GM19438 (cell line): ENCODE measurements around the gene SUFU.
A peak's percentile ranks its signal among the peaks of the same experiment; 100 is the strongest.

ENCODE experiments used
- ATAC-seq: cut with Tn5 transposase; IDR thresholded peaks from one replicate; pipeline ENCODE4 v1.9.1; 2021; ENCODE audit warnings: low read depth; ENCODE audit not compliant: unreplicated experiment

SUFU gene

GRCh38 chr10:102629661-102630614 lies 126.2 kb downstream of the SUFU start:
- ATAC-seq: no peak

DNA sequence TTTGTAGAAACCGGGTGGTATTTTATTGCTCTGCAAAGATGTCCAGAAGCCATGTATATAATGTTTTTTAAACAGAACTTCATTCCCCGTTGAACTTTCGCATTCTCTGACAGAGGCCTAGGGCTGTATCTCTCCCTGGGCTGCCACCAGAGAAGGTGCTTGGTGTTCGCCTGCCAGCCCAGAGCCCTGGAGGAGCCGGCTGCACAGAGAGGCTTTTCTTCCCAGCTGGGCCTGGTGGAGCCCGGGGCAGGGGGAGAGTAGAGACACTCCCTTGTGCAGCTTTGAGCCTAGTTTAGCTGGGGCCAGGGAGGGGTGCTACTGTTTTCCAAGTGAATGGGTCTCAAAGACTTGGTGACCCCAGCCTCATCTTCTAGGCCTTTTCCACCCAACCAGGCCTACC lies 126.9 kb downstream of the SUFU start:
- ATAC-seq: no peak

DNA sequence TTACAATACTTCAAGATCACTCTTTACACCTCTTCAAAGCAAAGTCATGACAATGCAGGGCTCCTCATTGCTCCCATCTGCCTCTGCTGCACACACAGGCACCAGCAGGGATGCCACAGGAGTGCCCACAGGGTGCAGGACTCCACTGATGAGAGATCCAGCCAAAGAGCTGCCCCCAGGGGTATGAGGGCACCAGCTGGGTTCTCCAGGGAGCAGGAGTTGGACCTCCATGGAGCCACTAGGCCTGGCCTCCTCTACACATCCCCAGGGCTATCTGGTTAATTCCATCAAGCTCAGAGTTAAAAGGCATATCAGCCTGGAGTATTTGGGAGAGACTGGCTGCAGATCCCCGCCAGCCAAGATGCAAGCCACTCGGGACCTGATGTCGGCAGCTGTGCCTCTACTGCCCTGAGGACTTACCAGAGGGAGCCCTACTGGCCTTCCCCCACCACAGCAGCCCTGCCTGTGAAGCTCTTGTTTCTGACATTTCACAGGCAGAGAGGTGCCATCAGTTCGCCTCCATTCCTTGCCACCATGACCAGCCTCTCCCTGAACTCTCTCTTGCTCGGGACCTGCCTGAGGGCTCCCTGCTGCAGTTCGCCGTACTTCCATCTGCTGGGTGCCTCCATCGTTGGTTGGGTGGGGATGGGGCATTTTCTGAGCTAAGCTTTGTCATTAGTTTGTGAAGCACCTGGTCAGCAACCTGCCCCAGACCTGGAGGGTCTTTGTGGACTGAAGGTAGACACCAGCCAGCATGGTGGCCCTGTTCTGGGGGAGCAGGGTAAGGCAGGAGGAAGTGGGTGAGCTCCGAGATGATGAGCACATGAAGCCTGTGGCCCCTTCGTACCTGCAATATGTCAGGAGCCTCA lies 128.0 kb downstream of the SUFU start:
- no peak for ATAC-seq

DNA sequence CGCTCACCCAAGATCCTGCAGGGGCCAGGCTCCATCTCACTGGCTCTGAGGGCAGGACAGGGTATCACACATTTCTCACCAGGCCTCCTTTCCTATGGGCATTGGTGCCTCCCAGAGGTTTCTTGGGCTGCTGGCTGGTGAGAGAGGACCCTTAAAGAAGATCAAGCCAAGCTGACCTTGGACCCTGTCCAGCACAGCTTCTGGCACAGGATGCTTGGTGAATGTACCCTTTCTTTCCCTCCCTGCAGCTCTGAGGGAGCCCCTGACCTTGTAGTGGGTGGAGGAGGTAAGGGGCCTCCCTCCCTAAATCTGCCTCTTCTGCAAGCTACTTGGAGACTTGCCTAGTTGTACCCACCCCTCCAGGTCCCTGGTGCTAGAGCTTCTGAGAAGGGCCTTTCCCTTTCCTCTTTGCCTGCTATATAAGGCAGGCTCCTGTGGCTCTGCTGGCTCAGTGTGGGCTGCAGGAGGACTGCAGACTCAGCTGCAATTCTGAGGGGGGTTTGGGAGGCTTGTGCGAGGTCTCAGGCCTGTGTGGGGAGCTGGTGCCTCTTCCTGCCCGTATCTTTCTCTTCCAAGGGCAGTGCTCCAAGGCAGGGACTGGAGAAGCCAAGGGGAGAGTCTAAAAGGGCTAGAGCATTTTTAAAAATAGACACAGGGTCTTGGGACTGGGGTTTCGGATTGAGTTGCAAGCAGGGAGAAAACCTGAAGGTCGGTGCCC lies 128.8 kb downstream of the SUFU start:
- no peak for ATAC-seq

DNA sequence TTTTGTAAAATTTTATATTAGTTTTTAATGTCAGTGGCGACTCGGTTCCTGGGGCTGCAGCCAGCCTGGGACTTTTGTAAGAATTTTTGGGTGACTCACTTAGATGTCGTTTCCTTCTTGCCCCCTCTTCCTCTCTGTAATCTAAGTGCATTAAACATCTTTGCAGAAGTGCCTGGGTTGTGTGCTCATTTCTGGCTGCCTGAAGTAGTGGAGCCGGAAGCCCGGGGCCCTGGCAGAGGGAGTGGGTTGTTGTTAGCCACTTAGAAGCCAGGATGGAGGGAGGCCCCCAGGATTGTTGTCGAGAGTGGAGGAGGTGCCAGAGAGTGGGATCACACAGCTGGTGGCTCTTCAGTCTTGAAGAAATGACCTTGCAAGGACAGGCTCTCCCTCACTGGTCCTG lies 129.5 kb downstream of the SUFU start:
- ATAC-seq: no peak

GRCh38 chr10:102633848-102634247 lies 130.1 kb downstream of the SUFU start:
- no peak for ATAC-seq

GRCh38 chr10:102634686-102635085 lies 130.9 kb downstream of the SUFU start:
- no peak for ATAC-seq

DNA sequence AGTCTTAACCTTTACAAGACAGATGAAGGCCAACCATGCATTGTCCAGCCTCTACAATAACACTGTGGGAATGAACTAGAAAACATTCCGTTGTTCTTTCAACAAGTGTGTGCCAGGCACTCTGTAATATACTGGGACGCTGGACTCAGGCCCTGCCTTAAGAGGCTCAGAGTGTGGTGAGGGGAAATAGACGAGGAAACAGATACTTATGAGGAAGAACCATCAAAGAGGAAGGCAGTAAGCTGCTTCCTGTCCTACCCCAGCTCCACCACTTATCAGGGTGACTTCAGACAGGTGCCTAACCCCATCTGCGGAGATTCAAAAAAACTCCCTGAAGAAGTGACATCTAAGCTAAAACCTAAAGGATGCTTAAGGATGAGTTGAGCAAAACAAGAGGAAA lies 131.6 kb downstream of the SUFU start:
- ATAC-seq: no peak

DNA sequence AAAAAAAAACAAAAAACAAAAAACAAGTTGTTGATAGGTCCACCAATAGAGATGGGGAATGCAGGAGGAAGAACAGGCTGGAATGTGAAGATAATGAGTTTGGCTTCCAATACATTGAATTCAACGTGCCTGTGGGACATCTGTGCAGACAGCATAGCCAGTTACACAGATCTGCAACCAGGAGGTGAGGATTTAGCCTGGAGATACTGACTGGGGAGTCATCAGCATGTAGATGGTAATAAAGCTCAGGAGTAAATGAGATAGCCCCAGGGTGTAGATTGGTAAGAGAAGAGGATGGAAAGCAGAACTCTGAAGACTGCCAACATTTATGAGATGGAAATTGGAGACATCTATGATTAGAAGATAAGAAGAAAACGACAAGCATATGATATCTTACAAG lies 135.8 kb downstream of the SUFU start:
- no peak for ATAC-seq

- ATAC-seq: no peak
These were observed 137.6 kb downstream of the SUFU start for GRCh38 chr10:102641402-102641801.

GRCh38 chr10:102641880-102642735 lies 138.3 kb downstream of the SUFU start:
- ATAC-seq: peak; percentile 33

- no peak for ATAC-seq
These were observed 139.1 kb downstream of the SUFU start for GRCh38 chr10:102642736-102643335.

DNA sequence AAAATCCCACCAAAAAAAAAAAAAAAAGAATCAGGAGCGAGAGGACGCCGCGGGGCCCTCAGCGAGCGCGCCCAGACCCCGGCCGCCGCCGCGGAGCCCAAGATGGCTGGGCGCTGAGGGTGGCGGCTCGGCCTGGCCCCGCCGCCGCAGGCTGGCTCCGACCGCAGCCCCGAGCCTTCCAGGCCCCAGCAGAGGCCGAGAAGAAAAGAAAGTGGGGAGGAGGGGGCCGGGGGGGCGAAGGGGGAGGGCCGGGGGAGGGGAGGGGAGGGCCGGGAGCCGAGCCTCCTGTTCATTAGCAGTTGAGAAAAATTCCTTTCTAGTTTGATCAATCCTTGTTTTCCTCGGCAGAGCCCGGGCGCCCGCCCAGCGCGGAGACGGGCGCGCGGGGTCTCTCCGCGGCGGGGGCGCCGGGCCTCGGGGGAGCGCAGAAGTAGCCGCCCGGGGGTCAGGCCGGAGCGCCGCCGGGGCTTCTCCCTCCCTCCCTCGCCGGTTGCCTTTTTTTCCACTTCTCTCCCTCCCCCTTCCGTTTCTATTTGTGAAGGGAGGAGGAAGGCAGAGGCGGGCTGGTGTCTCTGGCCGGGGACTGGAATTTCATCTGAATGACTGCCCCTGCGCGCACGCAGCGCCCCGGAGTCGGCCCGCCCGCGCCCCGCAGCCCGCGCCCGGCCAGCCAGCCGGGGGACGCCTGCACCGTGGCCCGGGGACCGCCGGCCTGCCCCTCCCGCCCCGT lies 139.7 kb downstream of the SUFU start:
- no peak for ATAC-seq

GRCh38 chr10:102644066-102644645 lies 140.4 kb downstream of the SUFU start, which contains the start of gene TRIM8:
TSS of gene TRIM8 (plus strand) at chr10:102644479. CDS start at chr10:102644618, 139 bp downstream.
- ATAC-seq: no peak

GRCh38 chr10:102644646-102645387 lies 141.0 kb downstream of the SUFU start:
- ATAC-seq: no peak

GRCh38 chr10:102645388-102645740 lies 141.6 kb downstream of the SUFU start:
- ATAC-seq: no peak

GRCh38 chr10:102645741-102646609 lies 142.2 kb downstream of the SUFU start:
- peak; percentile 32 for ATAC-seq
